ENCODE data around the gene TBCD.

The TBCD gene

GRCh38 chr17:82889496-82890338, 137.9 kb downstream of the TBCD start:
- DNase-seq = no peak

DNA sequence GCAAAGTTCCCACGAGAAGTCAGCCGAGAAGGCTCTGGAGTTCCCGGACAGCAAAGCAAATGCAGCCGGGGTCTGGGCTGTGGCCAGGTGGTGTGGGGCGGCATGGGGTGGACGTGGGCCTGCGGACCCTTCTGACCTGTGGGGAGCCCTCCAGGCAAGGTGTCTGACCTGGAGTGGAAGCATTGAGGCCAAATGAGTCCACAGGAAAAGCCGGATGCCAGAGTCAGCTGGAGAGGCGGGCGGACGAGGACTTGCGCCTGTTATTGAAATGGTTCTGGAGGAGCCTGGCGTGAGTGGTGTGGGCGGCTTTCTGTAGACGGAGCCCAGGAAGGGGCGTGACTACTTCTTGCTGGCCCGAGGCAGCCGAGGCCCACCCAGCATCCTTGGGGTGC, 138.5 kb downstream of the TBCD start:
- DNase-seq = no peak

DNA sequence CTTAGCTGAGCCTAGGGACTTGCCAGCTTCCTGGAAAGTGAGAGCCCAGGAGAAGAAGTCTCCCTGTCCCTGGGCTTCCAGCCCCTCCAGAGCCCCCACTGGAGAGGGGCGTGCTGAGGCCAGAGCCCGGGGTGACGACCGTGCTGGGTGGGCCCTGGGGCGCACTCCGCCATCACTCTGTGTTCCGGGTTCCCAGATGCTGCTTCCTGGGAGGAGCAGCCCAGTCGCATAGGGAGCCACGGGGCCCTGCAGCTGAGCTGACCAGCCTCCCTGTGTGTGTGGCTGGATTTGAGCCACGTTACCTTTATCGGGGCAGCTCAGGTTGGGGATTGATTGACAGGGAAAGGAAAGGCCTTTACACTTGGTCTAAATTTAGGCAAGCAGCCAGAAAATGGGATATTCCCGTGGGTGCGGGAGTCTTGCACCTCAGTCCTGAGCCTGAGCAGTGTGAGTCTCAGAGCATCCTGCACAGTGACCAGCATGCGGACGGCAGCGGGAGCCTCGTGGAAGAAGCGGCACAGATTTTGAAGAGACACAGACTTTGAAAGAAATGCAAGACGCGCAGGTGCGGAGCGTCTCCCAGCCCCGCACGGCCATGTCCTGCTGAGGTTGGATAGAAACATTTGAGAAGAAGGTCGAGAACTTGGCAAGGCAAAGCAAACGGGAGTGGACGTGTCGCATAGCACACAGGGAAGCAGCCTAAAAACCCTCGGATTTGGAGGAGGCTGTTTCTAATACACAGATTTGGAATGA, 139.2 kb downstream of the TBCD start:
- DNase-seq = no peak

- no peak for DNase-seq
These were observed 140.0 kb downstream of the TBCD start for GRCh38 chr17:82891911-82892310.

GRCh38 chr17:82892899-82893565, 141.2 kb downstream of the TBCD start:
- DNase-seq = no peak

GRCh38 chr17:82893779-82894178, 141.9 kb downstream of the TBCD start:
- DNase-seq = no peak

DNA sequence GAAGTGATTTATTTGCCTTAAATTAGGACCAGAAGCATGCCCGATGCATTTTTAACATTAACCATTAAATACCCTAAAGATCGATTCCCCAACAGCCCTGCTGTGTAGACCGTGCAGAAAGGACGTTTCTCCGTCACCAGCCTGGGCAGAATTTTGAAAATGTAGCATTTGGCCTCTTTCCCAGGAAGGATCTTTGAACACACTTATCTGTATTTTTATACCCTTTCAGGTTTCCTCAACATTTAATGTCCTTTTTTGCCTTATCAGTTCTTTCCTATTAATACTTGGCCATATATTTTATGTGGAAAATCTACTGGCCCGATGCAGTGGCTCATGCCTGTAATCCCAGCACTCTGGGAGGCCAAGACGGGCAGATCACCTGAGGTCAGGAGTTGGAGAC, 142.5 kb downstream of the TBCD start:
- no peak for DNase-seq

- no peak for DNase-seq
These were observed 143.2 kb downstream of the TBCD start for GRCh38 chr17:82895087-82895486.

DNA sequence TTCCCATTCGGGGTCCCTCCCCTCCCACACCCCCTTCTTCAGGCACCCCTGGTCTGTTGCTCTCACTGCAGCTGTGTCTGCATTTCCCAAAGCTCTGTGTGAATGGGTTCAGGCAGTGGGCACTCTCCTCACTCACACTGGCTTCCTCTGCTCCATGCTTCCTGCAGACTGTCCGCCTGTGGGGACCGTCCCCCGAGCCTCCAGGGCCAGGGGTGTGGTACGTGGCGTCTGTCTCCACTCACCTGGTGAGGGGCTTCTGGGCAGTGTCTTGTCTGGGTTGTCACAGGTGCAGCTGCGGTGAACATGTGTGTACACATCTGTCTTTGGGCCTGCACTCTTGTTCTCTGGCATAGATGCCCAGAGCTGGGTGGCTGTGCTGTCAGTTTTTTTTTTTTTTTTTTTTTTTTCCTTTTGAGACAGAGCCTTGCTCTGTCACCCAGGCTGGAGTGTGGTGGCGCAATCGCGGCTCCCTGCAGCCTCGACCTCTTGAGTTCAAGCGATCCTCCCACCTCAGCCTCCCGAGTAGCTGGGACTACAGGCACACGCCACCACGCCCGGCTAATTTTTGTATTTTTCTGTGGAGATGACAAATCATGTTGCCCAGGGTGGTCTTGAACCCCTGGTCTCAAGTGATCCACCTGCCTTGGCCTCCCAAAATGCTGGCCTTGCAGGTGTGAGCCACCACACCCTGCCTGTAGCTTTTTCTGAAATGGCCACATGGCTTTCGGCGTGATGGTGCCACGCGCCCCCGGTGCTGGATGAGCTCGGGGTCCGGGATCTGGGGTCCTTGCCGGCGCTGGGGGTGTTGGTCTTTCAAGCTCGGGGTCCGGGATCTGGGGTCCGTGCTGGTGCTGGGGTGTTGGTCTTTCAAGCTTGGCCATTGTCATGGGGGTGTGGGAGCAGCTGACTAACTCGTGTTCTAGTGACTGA, 144.5 kb downstream of the TBCD start:
- no peak for DNase-seq

GRCh38 chr17:82897514-82898249, 145.8 kb downstream of the TBCD start:
- DNase-seq = no peak

- no peak for DNase-seq
These were observed 147.2 kb downstream of the TBCD start for GRCh38 chr17:82898976-82899514.

DNA sequence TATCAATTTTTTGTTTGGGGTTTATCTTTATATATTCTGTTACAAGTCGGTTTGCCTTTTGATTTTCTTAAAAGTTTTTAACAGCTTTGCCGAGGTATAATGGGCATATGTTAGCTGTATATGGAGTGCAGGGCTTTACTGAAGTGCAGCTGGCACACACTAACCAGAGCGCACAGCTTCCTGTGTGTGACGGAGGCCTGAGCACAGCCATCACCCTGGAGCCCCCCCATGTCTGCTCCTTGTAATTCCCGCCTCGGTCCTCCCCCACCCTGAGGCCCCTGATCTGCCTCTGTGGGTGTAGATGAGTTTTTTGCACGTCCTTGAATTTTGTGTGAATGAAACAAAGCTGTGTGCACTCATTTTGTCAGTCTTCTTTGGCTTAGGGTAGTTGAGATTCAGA, 148.1 kb downstream of the TBCD start:
- no peak for DNase-seq

DNA sequence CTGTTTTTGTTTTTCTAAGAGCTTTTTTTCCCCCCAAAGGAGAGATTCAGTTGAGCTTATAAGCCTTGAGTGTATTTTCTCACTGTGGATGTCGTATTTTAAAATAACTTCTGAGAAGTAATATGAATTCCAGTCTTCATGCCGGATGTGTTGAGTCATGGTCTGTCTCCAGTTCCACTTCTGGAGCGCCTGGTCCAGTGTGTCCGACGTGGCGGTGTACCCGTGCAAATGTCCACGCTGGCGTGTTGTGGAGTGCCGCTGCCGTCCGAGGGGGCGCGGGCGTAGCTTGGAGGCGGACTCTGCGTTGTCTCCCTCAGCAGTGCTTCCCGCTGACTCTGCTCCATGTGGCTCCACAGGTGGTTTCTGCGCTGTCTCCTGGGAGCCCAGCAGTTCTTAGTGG, 148.9 kb downstream of the TBCD start:
- no peak for DNase-seq

DNA sequence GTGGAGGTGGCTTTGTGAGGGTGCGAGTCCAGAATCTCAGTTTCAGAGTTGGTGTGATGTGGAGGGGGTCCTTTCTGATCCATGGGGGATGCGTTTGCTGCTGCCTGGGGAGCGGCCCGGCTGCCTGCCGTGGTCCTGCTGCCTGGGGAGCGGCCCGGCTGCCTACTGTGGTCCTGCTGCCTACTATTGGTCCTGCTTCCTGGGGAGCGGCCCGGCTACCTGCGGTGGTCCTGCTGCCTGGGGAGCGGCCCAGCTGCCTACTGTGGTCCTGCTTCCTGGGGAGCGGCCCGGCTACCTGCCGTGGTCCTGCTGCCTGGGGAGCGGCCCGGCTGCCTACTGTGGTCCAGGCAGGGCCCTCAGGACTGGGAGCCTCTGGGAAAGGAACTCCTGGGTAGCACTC, 149.5 kb downstream of the TBCD start:
- DNase-seq = no peak

DNA sequence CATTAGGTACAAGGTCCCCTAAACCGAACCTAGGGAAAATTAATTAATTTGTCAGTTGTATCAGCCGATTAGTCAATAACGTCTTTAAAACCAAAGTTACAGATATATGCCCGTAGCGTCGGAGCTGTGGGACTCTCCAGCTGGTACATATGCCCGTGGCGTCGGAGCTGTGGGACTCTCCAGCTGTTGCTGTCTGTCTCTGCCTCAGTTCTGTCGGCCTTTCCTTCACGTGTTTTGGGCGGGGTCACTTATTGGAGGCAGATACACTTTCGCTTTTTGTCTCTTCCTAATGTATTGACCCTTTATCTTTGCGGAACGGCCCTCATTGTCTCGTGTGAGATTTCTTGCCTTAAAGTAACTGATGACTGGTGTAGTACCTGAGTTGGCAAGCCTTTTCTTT, 150.0 kb downstream of the TBCD start:
- no peak for DNase-seq

DNA sequence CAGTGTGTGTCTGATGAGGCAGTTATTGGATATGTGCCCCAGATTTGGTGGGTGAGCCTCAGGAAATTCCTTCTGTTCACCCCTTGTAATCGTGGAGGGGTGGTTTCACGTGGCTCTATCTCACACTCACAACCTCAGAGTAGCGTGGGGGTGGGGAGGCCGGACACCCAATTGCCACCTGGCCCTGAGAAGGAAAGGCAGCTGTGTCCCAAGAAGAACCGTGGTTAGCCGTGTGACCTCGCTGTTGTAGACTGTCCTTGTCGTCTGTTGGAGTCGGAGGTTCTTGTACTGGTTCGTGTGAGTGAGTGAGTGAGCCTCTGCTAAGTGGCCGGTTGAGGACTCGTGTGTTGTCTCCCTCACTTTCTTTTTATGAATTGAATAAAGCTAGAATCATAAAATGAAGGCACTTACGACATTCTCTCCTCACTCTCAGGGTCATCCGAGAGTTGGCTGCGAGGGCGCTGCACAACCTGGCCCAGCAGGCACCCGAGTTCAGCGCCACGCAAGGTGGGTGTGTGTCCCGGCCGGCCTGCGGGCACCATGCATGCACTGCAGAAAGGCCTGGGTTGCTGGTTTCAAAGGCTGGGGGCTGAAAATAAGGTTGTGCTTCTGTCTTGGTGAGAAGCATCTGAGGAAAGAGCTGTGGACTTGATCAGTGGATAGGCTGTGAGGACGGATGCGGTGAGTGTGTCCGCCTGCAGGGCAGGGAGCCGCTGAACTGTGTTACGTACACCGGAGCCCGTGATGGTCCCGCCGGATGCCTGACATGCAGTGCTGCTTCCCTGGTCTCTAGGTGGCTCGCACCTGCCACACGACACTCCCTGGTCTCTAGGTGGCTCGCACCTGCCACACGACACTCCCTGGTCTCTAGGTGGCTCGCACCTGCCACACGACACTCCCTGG, 151.4 kb downstream of the TBCD start:
- DNase-seq = no peak

DNA sequence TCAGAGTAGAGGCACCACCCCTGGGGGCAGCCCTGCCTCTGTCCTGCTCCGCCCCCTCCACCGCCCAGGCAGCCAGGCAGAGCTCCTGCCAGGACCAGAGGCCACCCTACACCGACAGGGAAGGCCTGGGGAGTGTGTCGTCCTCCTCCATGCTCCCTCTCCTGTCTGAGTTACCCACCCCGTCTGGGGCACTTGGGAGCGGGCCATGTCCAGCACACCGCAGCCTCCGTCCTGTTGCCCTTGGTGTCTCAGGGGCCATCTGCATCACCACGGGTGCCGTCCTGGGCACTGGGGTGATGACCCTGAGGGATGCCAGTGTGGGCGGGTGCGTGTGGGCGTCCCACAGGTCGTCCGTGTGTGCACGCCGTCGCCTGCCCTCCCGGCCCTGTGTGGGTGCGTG, 153.3 kb downstream of the TBCD start:
- DNase-seq = no peak

DNA sequence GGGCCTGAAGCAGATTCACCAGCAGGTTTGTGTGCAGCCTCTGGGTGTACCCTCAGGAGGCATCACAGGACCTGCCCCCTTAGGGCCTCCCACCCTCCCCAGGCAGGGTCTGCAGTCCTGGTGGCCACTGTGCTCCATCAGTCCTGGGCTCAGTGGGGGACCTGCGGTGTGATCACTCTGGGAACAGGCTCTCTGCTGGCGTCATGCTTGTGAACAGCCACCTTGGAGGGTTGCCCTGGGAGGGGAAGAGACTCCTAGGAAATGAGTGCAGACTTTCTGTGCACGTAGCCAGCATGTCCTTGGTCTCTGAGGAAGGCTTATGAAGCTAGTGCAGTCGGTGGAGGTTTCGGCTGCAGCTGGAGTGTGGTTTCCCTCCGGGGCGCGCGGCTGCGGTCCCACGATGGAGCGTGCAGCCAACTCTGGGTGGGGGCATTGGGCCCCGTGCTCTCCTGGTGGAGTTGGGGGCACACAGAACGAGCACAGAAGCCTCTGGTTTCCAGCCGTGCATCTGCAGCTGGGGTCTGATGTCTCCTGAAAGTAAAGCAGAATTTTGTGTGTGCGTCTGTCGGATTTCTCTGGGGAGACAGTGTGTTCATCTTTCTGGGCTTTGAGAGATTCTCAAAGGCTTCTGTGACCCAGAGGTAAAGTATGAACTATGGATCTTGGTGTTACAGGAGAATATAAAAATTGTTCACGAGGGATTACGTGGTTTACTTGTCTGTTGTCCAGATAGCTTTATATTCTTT, 156.1 kb downstream of the TBCD start:
- no peak for DNase-seq

GRCh38 chr17:82908543-82909160, 156.8 kb downstream of the TBCD start:
- DNase-seq = no peak

Data from NCI-H1694 treated with DMSO at 0.1 percent for 48 hours (cell line).